DOHH2 (cell line): Measurements from ENCODE around the gene RARG.

Experiments
- EZH2phosphoT487 ChIP-seq: fragments of 200-600 bp; sonication (generic); IDR thresholded peaks from 2 replicates; pipeline ENCODE4 v1.6.1; 2017; ENCODE audit warnings: borderline replicate concordance, mild to moderate bottlenecking, antibody characterized with exemption, low read length, moderate library complexity, mixed read lengths
- TF ChIP-seq, protein P1 (sequence below): fragments of 200-600 bp; sonication (generic); IDR thresholded peaks from one replicate; pipeline ENCODE4 v1.5.1; 2014; ENCODE audit warnings: antibody characterized with exemption, mild to moderate bottlenecking, low read depth, low read length; ENCODE audit not compliant: poor library complexity, severe bottlenecking

DNA sequence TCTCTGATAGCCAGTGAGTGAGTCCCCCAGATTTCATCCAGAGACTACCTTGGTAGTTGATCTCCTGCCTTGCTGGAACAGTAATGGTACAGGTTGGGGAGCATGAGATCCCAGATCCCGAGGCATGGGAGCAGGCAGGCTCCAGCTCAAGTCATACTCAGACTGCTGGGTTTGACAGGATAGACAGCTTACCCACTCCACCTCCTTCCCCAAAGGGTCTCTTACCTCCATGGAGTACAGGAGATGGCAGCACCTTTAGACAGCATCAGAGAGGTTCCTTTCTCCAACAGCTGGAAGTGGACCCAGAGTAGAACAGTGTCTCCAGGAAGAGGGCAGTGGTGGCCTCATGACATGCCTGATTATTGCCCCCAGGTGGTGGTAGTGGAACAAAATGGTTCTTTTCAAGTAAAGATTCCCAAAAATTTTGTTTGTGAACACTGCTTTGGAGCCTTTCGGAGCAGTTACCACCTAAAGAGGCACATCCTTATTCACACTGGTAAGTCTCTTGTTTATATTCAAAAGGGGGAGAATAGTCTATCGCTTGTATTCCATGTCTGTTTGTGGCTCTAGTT is 46.3 kb downstream of the RARG start:
- TF ChIP-seq, protein P1, sequence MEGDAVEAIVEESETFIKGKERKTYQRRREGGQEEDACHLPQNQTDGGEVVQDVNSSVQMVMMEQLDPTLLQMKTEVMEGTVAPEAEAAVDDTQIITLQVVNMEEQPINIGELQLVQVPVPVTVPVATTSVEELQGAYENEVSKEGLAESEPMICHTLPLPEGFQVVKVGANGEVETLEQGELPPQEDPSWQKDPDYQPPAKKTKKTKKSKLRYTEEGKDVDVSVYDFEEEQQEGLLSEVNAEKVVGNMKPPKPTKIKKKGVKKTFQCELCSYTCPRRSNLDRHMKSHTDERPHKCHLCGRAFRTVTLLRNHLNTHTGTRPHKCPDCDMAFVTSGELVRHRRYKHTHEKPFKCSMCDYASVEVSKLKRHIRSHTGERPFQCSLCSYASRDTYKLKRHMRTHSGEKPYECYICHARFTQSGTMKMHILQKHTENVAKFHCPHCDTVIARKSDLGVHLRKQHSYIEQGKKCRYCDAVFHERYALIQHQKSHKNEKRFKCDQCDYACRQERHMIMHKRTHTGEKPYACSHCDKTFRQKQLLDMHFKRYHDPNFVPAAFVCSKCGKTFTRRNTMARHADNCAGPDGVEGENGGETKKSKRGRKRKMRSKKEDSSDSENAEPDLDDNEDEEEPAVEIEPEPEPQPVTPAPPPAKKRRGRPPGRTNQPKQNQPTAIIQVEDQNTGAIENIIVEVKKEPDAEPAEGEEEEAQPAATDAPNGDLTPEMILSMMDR = no peak
- TF ChIP-seq EZH2phosphoT487 = no peak
